Cardiac muscle cell (in vitro differentiated cells and primary cell): Measurements from ENCODE around the gene VWA5B1. TPM values are rescaled to one million over a fixed set of nuclear protein-coding genes. Genes with fewer than 3 reads are reported as not detected.

Experiments
- DNase-seq, 2 donors: peaks; one replicate each; pipeline versions ENCODE4 v3.0.0 to v3.0.0-alpha.2; 2010 to 2017; ENCODE audit warnings: low read depth in 1 of 2, low spot score in 1 of 2
- H3K27ac ChIP-seq: fragments of 200-600 bp; sonication (generic); 2 replicates; pipeline ENCODE4 v1.5.1; 2016
- H3K27me3 ChIP-seq: fragments of 200-600 bp; sonication (generic); 2 replicates; pipeline ENCODE4 v1.6.0; 2016; ENCODE audit warnings: control low read depth
- H3K36me3 ChIP-seq: fragments of 200-600 bp; sonication (generic); 2 replicates; pipeline ENCODE4 v1.5.1; 2016; ENCODE audit warnings: control low read depth
- H3K4me1 ChIP-seq: fragments of 200-600 bp; sonication (generic); 2 replicates; pipeline ENCODE4 v1.8.1; 2017; ENCODE audit warnings: low read depth, mild to moderate bottlenecking, mixed run types
- H3K4me3 ChIP-seq: fragments of 200-600 bp; sonication (generic); 2 replicates; pipeline ENCODE4 v1.5.1; 2016; ENCODE audit warnings: mild to moderate bottlenecking
- H3K9me3 ChIP-seq: fragments of 200-600 bp; sonication (generic); 2 replicates; pipeline ENCODE4 v1.5.1; 2017; ENCODE audit warnings: low read depth, mild to moderate bottlenecking, control low read depth
- CTCF ChIP-seq: IDR thresholded peaks from 2 replicates; pipeline ENCODE4 v1.5.1; 2012; ENCODE audit warnings: low read depth, mild to moderate bottlenecking, low read length
- polyA plus RNA-seq: library from polyadenylated mRNA; unstranded; fragments of >200 nt; fragmentation: Nextera tagmentation; extraction: Ambion mirVana; gene quantifications from 2 replicates; pipeline ENCODE4 v1.2.1, GENCODE V29; 2016
- total RNA-seq: library from RNA; depleted of rRNA; stranded (reverse); fragments of >200 nt; gene quantifications from 2 replicates; pipeline ENCODE4 v1.2.3, GENCODE V29; 2016

Gene VWA5B1
- total and polyA plus RNA-seq, 2 experiments from 2014 or later: 0.27 to 0.37 TPM

- no peak overlapping the region for H3K27ac ChIP-seq
- no peak for DNase-seq
- peaks cover 11% of the 10 kb centered on the region for H3K4me1 ChIP-seq
- TF ChIP-seq CTCF: no peak
- H3K4me3 ChIP-seq: no peak overlapping the region
- H3K36me3 ChIP-seq: no peaks in the 10 kb centered on the region
- H3K9me3 ChIP-seq: no peaks in the 10 kb centered on the region
- peaks cover 9% of the 10 kb centered on the region for H3K27me3 ChIP-seq
Measured at GRCh38 chr1:20355101-20355827, 64.6 kb downstream of the VWA5B1 start.

- Histone ChIP-seq H3K27ac (no peak overlapping the region), H3K9me3 (no peaks in the 10 kb centered on the region), H3K4me1 (peaks cover 11% of the 10 kb centered on the region), H3K36me3 (no peaks in the 10 kb centered on the region), H3K4me3 (no peak overlapping the region), H3K27me3 (peaks cover 17% of the 10 kb centered on the region)
- TF ChIP-seq CTCF: no peak
- no peak for DNase-seq
Measured at GRCh38 chr1:20355828-20356735, 65.4 kb downstream of the VWA5B1 start.

GRCh38 chr1:20356850-20357459, 66.3 kb downstream of the VWA5B1 start:
- TF ChIP-seq CTCF: no peak
- no peaks in the 10 kb centered on the region for H3K9me3 ChIP-seq
- no peak overlapping the region for H3K27ac ChIP-seq
- H3K4me3 ChIP-seq: no peak overlapping the region
- no peak for DNase-seq
- H3K36me3 ChIP-seq: no peaks in the 10 kb centered on the region
- H3K27me3 ChIP-seq: peaks cover 24% of the 10 kb centered on the region
- peaks cover 11% of the 10 kb centered on the region for H3K4me1 ChIP-seq

- no peak overlapping the region for H3K4me3 ChIP-seq
- H3K27ac ChIP-seq: no peak overlapping the region
- TF ChIP-seq CTCF: no peak
- peaks cover 32% of the 10 kb centered on the region for H3K27me3 ChIP-seq
- DNase-seq: no peak
- H3K36me3 ChIP-seq: no peaks in the 10 kb centered on the region
- peaks cover 11% of the 10 kb centered on the region for H3K4me1 ChIP-seq
- no peaks in the 10 kb centered on the region for H3K9me3 ChIP-seq
Measured at GRCh38 chr1:20357796-20358195, 67.1 kb downstream of the VWA5B1 start.

- Histone ChIP-seq H3K4me1 (peaks cover 11% of the 10 kb centered on the region), H3K4me3 (no peak overlapping the region), H3K27ac (no peak overlapping the region), H3K27me3 (peaks cover 41% of the 10 kb centered on the region), H3K9me3 (no peaks in the 10 kb centered on the region), H3K36me3 (no peaks in the 10 kb centered on the region)
- peak; percentile 29 to 91 for DNase-seq
- no peak for TF ChIP-seq CTCF
Measured at GRCh38 chr1:20358761-20359263, 68.1 kb downstream of the VWA5B1 start.
